ENCODE results near the gene MYO15A.

The MYO15A gene

GRCh38 chr17:18156976-18157280 is 48.4 kb downstream of the MYO15A start:
- no peak for DNase-seq (ENCODE audit: low read depth, low spot score)

- DNase-seq (ENCODE audit: low read depth, low spot score), result no peak
Observed at GRCh38 chr17:18157354-18157985, 48.9 kb downstream of the MYO15A start.

GRCh38 chr17:18158022-18158600 is 49.6 kb downstream of the MYO15A start:
- peak; percentile 83 for DNase-seq (ENCODE audit: low read depth, low spot score)

GRCh38 chr17:18159551-18160120 is 51.1 kb downstream of the MYO15A start:
- no peak for DNase-seq (ENCODE audit: low read depth, low spot score)

- no peak for DNase-seq (ENCODE audit: low read depth, low spot score)
Observed at GRCh38 chr17:18160128-18160856, 51.7 kb downstream of the MYO15A start.

- no peak for DNase-seq (ENCODE audit: low read depth, low spot score)
Observed at GRCh38 chr17:18161207-18162145, 52.9 kb downstream of the MYO15A start.

- DNase-seq (ENCODE audit: low read depth, low spot score), result no peak
Observed at GRCh38 chr17:18163547-18163946, 55.0 kb downstream of the MYO15A start.

GRCh38 chr17:18166894-18167293 is 58.3 kb downstream of the MYO15A start:
- no peak for DNase-seq (ENCODE audit: low read depth, low spot score)

GRCh38 chr17:18167421-18167820 is 58.9 kb downstream of the MYO15A start:
- no peak for DNase-seq (ENCODE audit: low read depth, low spot score)

GRCh38 chr17:18172531-18173278 is 64.1 kb downstream of the MYO15A start:
- DNase-seq (ENCODE audit: low read depth, low spot score), result no peak

- no peak for DNase-seq (ENCODE audit: low read depth, low spot score)
Observed at GRCh38 chr17:18173740-18174139, 65.2 kb downstream of the MYO15A start.

GRCh38 chr17:18176176-18176575 is 67.6 kb downstream of the MYO15A start:
- DNase-seq (ENCODE audit: low read depth, low spot score), result no peak

- DNase-seq (ENCODE audit: low read depth, low spot score), result no peak
Observed at GRCh38 chr17:18177133-18177532, 68.6 kb downstream of the MYO15A start.

GRCh38 chr17:18177722-18178121 is 69.2 kb downstream of the MYO15A start:
- DNase-seq (ENCODE audit: low read depth, low spot score), result no peak

- no peak for DNase-seq (ENCODE audit: low read depth, low spot score)
Observed at GRCh38 chr17:18179196-18179595, 70.6 kb downstream of the MYO15A start.

- no peak for DNase-seq (ENCODE audit: low read depth, low spot score)
Observed at GRCh38 chr17:18179804-18180203, 71.2 kb downstream of the MYO15A start.

- no peak for DNase-seq (ENCODE audit: low read depth, low spot score)
Observed at GRCh38 chr17:18181358-18181757, 72.8 kb downstream of the MYO15A start.

GRCh38 chr17:18182110-18182977 is 73.8 kb downstream of the MYO15A start:
- DNase-seq (ENCODE audit: low read depth, low spot score), result no peak

- peak; percentile 58 for DNase-seq (ENCODE audit: low read depth, low spot score)
Observed at GRCh38 chr17:18182978-18183333, 74.4 kb downstream of the MYO15A start.

Data from activated naive CD8-positive, alpha-beta T cell treated with anti-CD3 and anti-CD28 coated beads, Interleukin-2, amount 50 U/mL, for 16 hours (primary cell).